ENCODE measurements around the gene TYROBP. TPM values are rescaled to one million over a fixed set of nuclear protein-coding genes. Genes with fewer than 3 reads are reported as not detected.

Gene TYROBP
- total RNA-seq, 1 experiment from 2014 or later = not detected

DNA sequence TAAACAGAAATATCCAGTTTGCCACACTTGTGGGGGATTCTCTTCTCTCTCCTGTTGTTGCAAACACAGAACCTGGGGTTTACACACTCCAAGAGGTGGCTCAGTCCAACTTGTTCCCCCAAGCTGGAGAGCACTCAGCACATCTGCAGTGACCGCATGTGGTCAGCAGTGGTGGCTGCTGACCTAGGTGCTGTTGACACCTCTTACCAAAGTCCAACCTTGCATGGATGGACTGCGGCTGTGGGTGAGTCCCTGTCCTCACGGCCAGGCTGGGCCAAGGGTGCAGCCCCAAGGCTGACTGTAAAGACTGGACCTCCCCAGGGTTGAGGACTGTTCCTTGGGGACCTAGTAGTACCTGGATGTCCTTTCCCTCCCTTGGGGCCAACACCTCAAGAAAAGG lies 34.1 kb upstream of the TYROBP start:
- H4K20me1 ChIP-seq (ENCODE audit: control insufficient read depth, insufficient read depth, insufficient read length) = no peaks in the 10 kb centered on the region
- H2BK12ac ChIP-seq (ENCODE audit: insufficient read length, low read depth, low read length) = no peak overlapping the region
- H3K9me3 Mint-ChIP-seq = no peaks in the 10 kb centered on the region
- H3K27me3 ChIP-seq (ENCODE audit: insufficient read depth, low read length) = no peaks in the 10 kb centered on the region
- no peak overlapping the region for H2BK120ac ChIP-seq (ENCODE audit: low read depth, low read length, poor library complexity, severe bottlenecking)
- no peak overlapping the region for H3K4ac ChIP-seq (ENCODE audit: low read depth, low read length)
- H3K14ac ChIP-seq (ENCODE audit: insufficient read depth, low read length) = no peak overlapping the region
- H2BK5ac ChIP-seq (ENCODE audit: insufficient read length, low read length) = no peak overlapping the region
- no peak for DNase-seq
- H3K23ac ChIP-seq (ENCODE audit: insufficient read length, low read depth, low read length) = no peak overlapping the region
- peaks cover 16 to 17% of the 10 kb centered on the region in 2 experiments for H3K4me1 Mint-ChIP-seq
- H3K27ac Mint-ChIP-seq = no peak overlapping the region; a peak in 1 of 7 replicates
- no peak overlapping the region for H4K8ac ChIP-seq (replicated peaks; ENCODE audit: insufficient read length, low read depth, low read length)
- H3T11ph ChIP-seq (ENCODE audit: low read length) = no peak overlapping the region
- no peak overlapping the region for H2AK5ac ChIP-seq (ENCODE audit: insufficient read length, low read length)
- no peak overlapping the region for H3K4me2 ChIP-seq (ENCODE audit: insufficient read depth, insufficient read length, low read length)
- no peaks in the 10 kb centered on the region for H3K79me2 ChIP-seq (ENCODE audit: insufficient read depth, low read length)
- peaks cover 10% of the 10 kb centered on the region for H3K23me2 ChIP-seq (ENCODE audit: insufficient read length, low read depth, low read length, poor library complexity, severe bottlenecking)
- H3K36me3 Mint-ChIP-seq (ENCODE audit: insufficient read depth in 1 of 3, low read depth in 3 of 3) = peaks cover 13 to 44% (median 31%) of the 10 kb centered on the region in 3 experiments
- no peak overlapping the region for H2BK15ac ChIP-seq (ENCODE audit: low read depth, low read length)
- no peak overlapping the region for H3K9ac ChIP-seq (ENCODE audit: extremely low read depth, insufficient read length, low read length)
- no peaks in the 10 kb centered on the region for H3K9me3 ChIP-seq (ENCODE audit: control insufficient read depth, low read depth, low read length)
- no peaks in the 10 kb centered on the region for H3K79me1 ChIP-seq (ENCODE audit: insufficient read depth, low read depth, low read length, poor library complexity, severe bottlenecking)
- no peak overlapping the region for H3K27ac ChIP-seq (ENCODE audit: insufficient read length, low read depth, low read length)
- no peak overlapping the region for H2BK20ac ChIP-seq (ENCODE audit: low read depth, low read length, poor library complexity, severe bottlenecking)
- H3K4me1 ChIP-seq (ENCODE audit: insufficient read depth, low read length) = peaks cover 7% of the 10 kb centered on the region; the same call in 1 of the 2 replicates
- TF ChIP-seq, protein P1, sequence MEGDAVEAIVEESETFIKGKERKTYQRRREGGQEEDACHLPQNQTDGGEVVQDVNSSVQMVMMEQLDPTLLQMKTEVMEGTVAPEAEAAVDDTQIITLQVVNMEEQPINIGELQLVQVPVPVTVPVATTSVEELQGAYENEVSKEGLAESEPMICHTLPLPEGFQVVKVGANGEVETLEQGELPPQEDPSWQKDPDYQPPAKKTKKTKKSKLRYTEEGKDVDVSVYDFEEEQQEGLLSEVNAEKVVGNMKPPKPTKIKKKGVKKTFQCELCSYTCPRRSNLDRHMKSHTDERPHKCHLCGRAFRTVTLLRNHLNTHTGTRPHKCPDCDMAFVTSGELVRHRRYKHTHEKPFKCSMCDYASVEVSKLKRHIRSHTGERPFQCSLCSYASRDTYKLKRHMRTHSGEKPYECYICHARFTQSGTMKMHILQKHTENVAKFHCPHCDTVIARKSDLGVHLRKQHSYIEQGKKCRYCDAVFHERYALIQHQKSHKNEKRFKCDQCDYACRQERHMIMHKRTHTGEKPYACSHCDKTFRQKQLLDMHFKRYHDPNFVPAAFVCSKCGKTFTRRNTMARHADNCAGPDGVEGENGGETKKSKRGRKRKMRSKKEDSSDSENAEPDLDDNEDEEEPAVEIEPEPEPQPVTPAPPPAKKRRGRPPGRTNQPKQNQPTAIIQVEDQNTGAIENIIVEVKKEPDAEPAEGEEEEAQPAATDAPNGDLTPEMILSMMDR (conservative IDR thresholded peaks at IDR 0.05) = no peak
- H3K4me3 Mint-ChIP-seq = no peak overlapping the region
- H3K27me3 Mint-ChIP-seq (ENCODE audit: low read depth) = no peaks in the 10 kb centered on the region
- H2AFZ ChIP-seq (ENCODE audit: low read length) = no peak overlapping the region
- no peak overlapping the region for H4K5ac ChIP-seq (ENCODE audit: insufficient read length, low read depth, low read length)
- H3K56ac ChIP-seq (ENCODE audit: insufficient read length, low read depth, low read length) = no peak overlapping the region
- WGBS (ENCODE audit: extremely low coverage, insufficient read length, low lambda C conversion rate) = no CpG with 5 or more reads among the region's 3 CpGs
- H4K91ac ChIP-seq (ENCODE audit: insufficient read length, low read depth, low read length) = no peak overlapping the region
- H3K18ac ChIP-seq (ENCODE audit: insufficient read length, low read depth, low read length) = no peak overlapping the region
